ENCODE data around the gene SPEF1. TPM values are rescaled to one million over a fixed set of nuclear protein-coding genes. Genes with fewer than 3 reads are reported as not detected.

Gene SPEF1
- total and polyA plus RNA-seq, 3 donors from 2014 or later: 9.8 to 28.8 (median 12.1) TPM

GRCh38 chr20:3823881-3824280 lies 42.6 kb upstream of the SPEF1 start:
- peak overlapping the region in 1 of 2 donors; percentile 11 for H3K27ac ChIP-seq
- DNase-seq: no peak
- peaks cover 13% of the 10 kb centered on the region for H3K4me1 ChIP-seq
- no peaks in the 10 kb centered on the region for H3K9me3 ChIP-seq
- no peak overlapping the region for H3K4me3 ChIP-seq
- intact Hi-C loops (cut with DNase I; ENCODE audit: low total_unique reads): no loop called here
- 86 to 93% methylated on average over 12 to 20 of the region's 20 CpGs for WGBS, 2 donors
- H3K36me3 ChIP-seq (ENCODE audit: low read depth, missing control alignments): no peaks in the 10 kb centered on the region
- H3K27me3 ChIP-seq: no peaks in the 10 kb centered on the region
- TF ChIP-seq CTCF (IDR thresholded peaks at IDR 0.05) (no peak), POLR2A (IDR thresholded peaks at IDR 0.05) (no peak)

- no peak for TF ChIP-seq CTCF (IDR thresholded peaks at IDR 0.05)
- TF ChIP-seq POLR2A (IDR thresholded peaks at IDR 0.05): no peak
- Histone ChIP-seq H3K27me3 (no peaks in the 10 kb centered on the region), H3K9me3 (no peaks in the 10 kb centered on the region), H3K36me3 (ENCODE audit: low read depth, missing control alignments) (no peaks in the 10 kb centered on the region), H3K27ac (no peak overlapping the region), H3K4me1 (peaks cover 22% of the 10 kb centered on the region), H3K4me3 (no peak overlapping the region)
- no peak for DNase-seq
- 84 to 90% methylated on average over 14 of the region's 14 CpGs for whole genome bisulfite sequencing, 2 donors
- intact Hi-C loops (cut with DNase I; ENCODE audit: low total_unique reads): loop anchor here (2.0 kb wide), 1 partner anchor 35 kb away; the partner anchor contains the start of gene CENPB
These were observed 40.7 kb upstream of the SPEF1 start for GRCh38 chr20:3821996-3822395.

- DNase-seq: no peak
- peaks cover 22% of the 10 kb centered on the region for H3K4me1 ChIP-seq
- TF ChIP-seq CTCF (IDR thresholded peaks at IDR 0.05): no peak
- TF ChIP-seq POLR2A (IDR thresholded peaks at IDR 0.05): no peak
These were observed 39.9 kb upstream of the SPEF1 start for GRCh38 chr20:3820901-3821727.

GRCh38 chr20:3820048-3820900 lies 39.0 kb upstream of the SPEF1 start, which contains the start of gene AP5S1:
Gene AP5S1, plus strand, starts transcription at chr20:3820547. Its CDS starts 1,571 bp downstream, at chr20:3822118.
- no peaks in the 10 kb centered on the region for H3K36me3 ChIP-seq (ENCODE audit: low read depth, missing control alignments)
- intact Hi-C loops (cut with DNase I; ENCODE audit: low total_unique reads): loop anchor here (2.0 kb wide), 1 partner anchor 33 kb away; the partner anchor contains the start of gene CENPB
- 1% methylated on average over 22 to 61 of the region's 96 CpGs for WGBS, 2 donors
- H3K27ac ChIP-seq: peak within 1 kb of the TSS; percentile 99
- TF ChIP-seq POLR2A (IDR thresholded peaks at IDR 0.05) (peak; percentile 24), CTCF (IDR thresholded peaks at IDR 0.05) (peak; percentile 98 to 99 (median 99))
- H3K4me3 ChIP-seq: peak within 1 kb of the TSS; percentile 67 to 85
- no peaks in the 10 kb centered on the region for H3K9me3 ChIP-seq
- H3K27me3 ChIP-seq: no peaks in the 10 kb centered on the region
- H3K4me1 ChIP-seq: peaks cover 22% of the 10 kb centered on the region
- peak; percentile 99 for DNase-seq

More at GRCh38 chr20:3820901-3821727, 39.9 kb upstream of the SPEF1 start:
- no peaks in the 10 kb centered on the region for H3K9me3 ChIP-seq
- no peaks in the 10 kb centered on the region for H3K27me3 ChIP-seq
- no peaks in the 10 kb centered on the region for H3K36me3 ChIP-seq (ENCODE audit: low read depth, missing control alignments)
- peak overlapping the region; percentile 67 to 85 for H3K4me3 ChIP-seq
- peak overlapping the region; percentile 99 for H3K27ac ChIP-seq
- WGBS, 2 donors: 29 to 31% methylated on average over 20 of the region's 20 CpGs
- intact Hi-C loops (cut with DNase I; ENCODE audit: low total_unique reads): loop anchor here (2.0 kb wide), 1 partner anchor 34 kb away; the partner anchor contains the start of gene CENPB
